ENCODE data around the gene IPMK. TPM values are rescaled to one million over a fixed set of nuclear protein-coding genes. Genes with fewer than 3 reads are reported as not detected.

Gene IPMK
- 1.6 TPM for polyA plus RNA-seq (2012; ENCODE audit: low read depth, missing spikeins)

GRCh38 chr10:58267713-58268453 lies at the start of gene IPMK:
TSS of gene IPMK (minus strand) at chr10:58267894. CDS start at chr10:58267611, 283 bp downstream.
- TF ChIP-seq TAF1 (IDR thresholded peaks at IDR 0.05; ENCODE audit: low read depth, low read length) (no peak), POU2F2 (IDR thresholded peaks at IDR 0.05; ENCODE audit: low read depth, low read length) (0 out of 2 replicates have a peak, but pooled peaks have one; percentile 25), POLR2AphosphoS5 (IDR thresholded peaks at IDR 0.05; ENCODE audit: low read depth, low read length) (peak; percentile 51; the same call in 1 of the 2 replicates)
- DNase-seq (ENCODE audit: insufficient read length, low spot score), result peak; percentile 56
- peak; percentile 83 for FAIRE-seq

GRCh38 chr10:58316874-58317273 lies 49.2 kb upstream of the IPMK start:
- DNase-seq (ENCODE audit: insufficient read length, low spot score) (no peak), FAIRE-seq (no peak)
- TF ChIP-seq PAX5 (IDR thresholded peaks at IDR 0.05; ENCODE audit: insufficient read depth, low read length, severe bottlenecking) (no peak), SPI1 (IDR thresholded peaks at IDR 0.05; ENCODE audit: low read depth, low read length) (no peak), POLR2A (IDR thresholded peaks at IDR 0.05; ENCODE audit: low read depth, low read length) (no peak), TAF1 (IDR thresholded peaks at IDR 0.05; ENCODE audit: low read depth, low read length) (no peak), POU2F2 (IDR thresholded peaks at IDR 0.05; ENCODE audit: low read depth, low read length) (no peak), POLR2AphosphoS5 (IDR thresholded peaks at IDR 0.05; ENCODE audit: low read depth, low read length) (no peak)

DNA sequence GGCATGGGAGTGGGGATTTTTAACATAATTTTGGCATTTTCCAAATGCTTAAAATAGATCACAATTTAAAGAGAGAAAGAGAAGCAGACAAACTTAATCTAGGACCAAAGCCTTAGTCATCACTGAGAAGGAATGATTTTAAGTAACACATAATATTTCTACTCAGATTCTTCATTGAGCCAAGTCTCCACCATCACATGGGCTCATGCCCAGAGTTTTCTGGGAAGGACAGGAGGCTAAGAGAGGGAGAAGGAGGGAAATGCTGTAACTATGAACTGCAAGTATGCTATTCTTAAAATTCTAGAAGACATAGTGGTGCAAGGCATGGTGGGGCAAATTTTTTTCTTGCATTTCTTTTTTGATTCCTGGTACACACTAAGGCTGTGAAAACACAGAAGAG lies 43.3 kb upstream of the IPMK start:
- TF ChIP-seq POLR2A (IDR thresholded peaks at IDR 0.05; ENCODE audit: low read depth, low read length) (no peak), TAF1 (IDR thresholded peaks at IDR 0.05; ENCODE audit: low read depth, low read length) (no peak), POLR2AphosphoS5 (IDR thresholded peaks at IDR 0.05; ENCODE audit: low read depth, low read length) (no peak), SPI1 (IDR thresholded peaks at IDR 0.05; ENCODE audit: low read depth, low read length) (no peak), POU2F2 (IDR thresholded peaks at IDR 0.05; ENCODE audit: low read depth, low read length) (no peak), PAX5 (IDR thresholded peaks at IDR 0.05; ENCODE audit: insufficient read depth, low read length, severe bottlenecking) (no peak)
- no peak for FAIRE-seq

GRCh38 chr10:58307676-58308075 lies 40.0 kb upstream of the IPMK start:
- TF ChIP-seq POLR2A (IDR thresholded peaks at IDR 0.05; ENCODE audit: low read depth, low read length), result no peak
- no peak for TF ChIP-seq POLR2AphosphoS5 (IDR thresholded peaks at IDR 0.05; ENCODE audit: low read depth, low read length)
- TF ChIP-seq POU2F2 (IDR thresholded peaks at IDR 0.05; ENCODE audit: low read depth, low read length), result no peak
- TF ChIP-seq PAX5 (IDR thresholded peaks at IDR 0.05; ENCODE audit: insufficient read depth, low read length, severe bottlenecking), result no peak
- TF ChIP-seq SPI1 (IDR thresholded peaks at IDR 0.05; ENCODE audit: low read depth, low read length), result no peak
- TF ChIP-seq TAF1 (IDR thresholded peaks at IDR 0.05; ENCODE audit: low read depth, low read length), result no peak
- FAIRE-seq (no peak), DNase-seq (ENCODE audit: insufficient read length, low spot score) (no peak)

More for the DNA sequence above, 43.3 kb upstream of the IPMK start:
- DNase-seq (ENCODE audit: insufficient read length, low spot score), result no peak

DNA sequence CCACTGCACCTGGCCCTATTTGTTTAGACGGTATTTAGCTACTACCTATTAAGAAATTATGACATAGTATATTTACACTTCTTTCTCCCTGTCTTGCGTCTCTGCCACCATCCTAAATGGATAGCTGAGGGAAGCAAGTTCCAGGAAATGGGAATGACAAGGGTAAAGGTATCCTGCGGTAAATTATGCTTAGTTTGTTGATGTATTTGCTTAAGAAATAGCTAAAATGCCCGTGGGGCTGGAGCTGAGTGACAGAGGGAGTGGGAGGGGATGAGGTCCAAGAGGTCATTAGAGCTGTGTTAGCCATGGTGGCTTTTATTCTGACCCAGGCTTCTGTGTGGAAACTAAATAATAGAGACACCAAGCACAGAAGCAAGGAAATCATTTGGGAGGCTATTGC lies 38.1 kb upstream of the IPMK start:
- FAIRE-seq (no peak), DNase-seq (ENCODE audit: insufficient read length, low spot score) (no peak)
- no peak for TF ChIP-seq PAX5 (IDR thresholded peaks at IDR 0.05; ENCODE audit: insufficient read depth, low read length, severe bottlenecking)
- TF ChIP-seq POLR2A (IDR thresholded peaks at IDR 0.05; ENCODE audit: low read depth, low read length), result no peak
- TF ChIP-seq SPI1 (IDR thresholded peaks at IDR 0.05; ENCODE audit: low read depth, low read length), result no peak

DNA sequence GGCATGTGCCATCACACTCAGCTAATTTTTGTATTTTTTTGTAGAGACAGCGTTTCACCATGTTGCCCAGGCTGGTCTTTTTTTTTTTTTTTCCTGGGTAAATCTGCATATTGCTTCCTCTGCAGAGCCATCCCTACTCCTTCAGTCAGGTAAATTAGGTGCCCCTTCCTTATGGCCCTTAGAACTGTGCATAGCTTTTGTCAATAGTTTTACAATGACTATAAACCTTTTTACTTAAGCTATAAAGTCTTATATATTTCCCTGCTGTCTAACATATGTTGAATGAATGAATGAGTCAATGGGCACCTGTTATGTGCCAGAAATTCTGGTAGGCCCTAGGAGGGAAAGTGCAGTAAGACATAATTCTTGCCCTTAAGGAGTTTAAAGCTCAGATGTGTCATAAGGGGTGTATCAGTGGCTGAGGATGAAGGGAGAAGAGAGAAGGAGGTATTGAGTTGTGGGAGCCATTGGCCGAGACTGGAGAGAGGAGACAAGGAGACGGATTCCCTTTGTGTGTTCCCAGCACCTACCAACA lies 36.5 kb upstream of the IPMK start:
- FAIRE-seq (no peak), DNase-seq (ENCODE audit: insufficient read length, low spot score) (no peak)
- no peak for TF ChIP-seq TAF1 (IDR thresholded peaks at IDR 0.05; ENCODE audit: low read depth, low read length)
- TF ChIP-seq PAX5 (IDR thresholded peaks at IDR 0.05; ENCODE audit: insufficient read depth, low read length, severe bottlenecking), result no peak
- TF ChIP-seq POLR2AphosphoS5 (IDR thresholded peaks at IDR 0.05; ENCODE audit: low read depth, low read length), result no peak
- no peak for TF ChIP-seq SPI1 (IDR thresholded peaks at IDR 0.05; ENCODE audit: low read depth, low read length)
- no peak for TF ChIP-seq POLR2A (IDR thresholded peaks at IDR 0.05; ENCODE audit: low read depth, low read length)
- no peak for TF ChIP-seq POU2F2 (IDR thresholded peaks at IDR 0.05; ENCODE audit: low read depth, low read length)

DNA sequence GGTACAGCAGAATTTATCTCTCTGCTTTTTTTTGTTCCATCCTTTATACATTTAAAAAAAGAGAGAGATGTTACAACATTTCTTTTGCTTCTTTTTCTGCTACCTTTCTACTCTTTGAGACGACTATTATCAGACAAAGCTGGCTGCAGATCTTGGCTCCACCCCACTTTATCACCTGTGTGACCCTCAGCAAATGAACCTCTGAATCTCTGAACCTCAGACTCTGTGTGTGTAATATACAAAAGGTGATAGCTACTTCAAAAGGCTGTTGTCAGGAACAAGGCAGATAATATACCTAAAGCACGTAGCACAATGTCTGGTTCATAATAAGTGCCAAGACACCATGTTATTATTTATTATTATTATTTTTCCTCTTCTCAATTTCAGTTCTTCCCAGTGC lies 34.6 kb upstream of the IPMK start:
- no peak for DNase-seq (ENCODE audit: insufficient read length, low spot score)
- TF ChIP-seq POU2F2 (IDR thresholded peaks at IDR 0.05; ENCODE audit: low read depth, low read length) (no peak), POLR2AphosphoS5 (IDR thresholded peaks at IDR 0.05; ENCODE audit: low read depth, low read length) (no peak), POLR2A (IDR thresholded peaks at IDR 0.05; ENCODE audit: low read depth, low read length) (no peak), PAX5 (IDR thresholded peaks at IDR 0.05; ENCODE audit: insufficient read depth, low read length, severe bottlenecking) (no peak), TAF1 (IDR thresholded peaks at IDR 0.05; ENCODE audit: low read depth, low read length) (no peak), SPI1 (IDR thresholded peaks at IDR 0.05; ENCODE audit: low read depth, low read length) (no peak)
- FAIRE-seq, result no peak

DNA sequence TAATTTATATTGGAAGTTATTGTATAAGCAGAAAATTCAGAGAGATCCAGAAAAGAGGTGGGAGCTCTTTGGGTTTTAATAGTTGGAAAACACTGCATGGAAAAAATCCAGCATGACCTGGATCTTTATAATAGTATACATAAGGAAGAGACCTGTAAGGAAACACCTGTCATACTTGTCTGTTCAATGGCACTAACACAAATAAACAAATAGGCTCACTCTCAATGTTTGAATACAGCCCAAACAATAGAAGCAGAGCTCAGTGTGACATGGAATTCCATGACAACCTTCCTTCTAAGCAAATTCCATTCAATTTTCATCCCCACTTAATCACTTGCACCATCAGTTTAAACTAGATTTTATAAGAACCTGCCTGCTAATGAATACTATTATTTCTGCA lies 33.0 kb upstream of the IPMK start:
- no peak for DNase-seq (ENCODE audit: insufficient read length, low spot score)
- no peak for TF ChIP-seq TAF1 (IDR thresholded peaks at IDR 0.05; ENCODE audit: low read depth, low read length)
- TF ChIP-seq POU2F2 (IDR thresholded peaks at IDR 0.05; ENCODE audit: low read depth, low read length), result no peak
- TF ChIP-seq SPI1 (IDR thresholded peaks at IDR 0.05; ENCODE audit: low read depth, low read length), result no peak
- TF ChIP-seq POLR2AphosphoS5 (IDR thresholded peaks at IDR 0.05; ENCODE audit: low read depth, low read length), result no peak
- TF ChIP-seq PAX5 (IDR thresholded peaks at IDR 0.05; ENCODE audit: insufficient read depth, low read length, severe bottlenecking), result no peak
- no peak for TF ChIP-seq POLR2A (IDR thresholded peaks at IDR 0.05; ENCODE audit: low read depth, low read length)
- FAIRE-seq, result no peak

- DNase-seq (ENCODE audit: insufficient read length, low spot score), result peak; percentile 15
- TF ChIP-seq SPI1 (IDR thresholded peaks at IDR 0.05; ENCODE audit: low read depth, low read length) (no peak), POLR2AphosphoS5 (IDR thresholded peaks at IDR 0.05; ENCODE audit: low read depth, low read length) (no peak), PAX5 (IDR thresholded peaks at IDR 0.05; ENCODE audit: insufficient read depth, low read length, severe bottlenecking) (no peak), POLR2A (IDR thresholded peaks at IDR 0.05; ENCODE audit: low read depth, low read length) (no peak), TAF1 (IDR thresholded peaks at IDR 0.05; ENCODE audit: low read depth, low read length) (no peak), POU2F2 (IDR thresholded peaks at IDR 0.05; ENCODE audit: low read depth, low read length) (no peak)
- FAIRE-seq, result peak; percentile 70
Measured at GRCh38 chr10:58299580-58299979, 31.9 kb upstream of the IPMK start.
